GM10248 (cell line): ENCODE measurements around the gene PXDN.

Experiments
- CTCF ChIA-PET: fragments of 300-600 bp; sonication (Branson Sonifier 250); formaldehyde crosslinking; extraction: SDS; loops from one replicate; lab custom pipeline; 2021; ENCODE audit warnings: antibody characterized with exemption; lab: Yijun Ruan, JAX
- POLR2A ChIA-PET: fragments of 350-650 bp; sonication (Branson Sonifier 250); formaldehyde crosslinking; extraction: SDS; loops from one replicate; lab custom pipeline; 2020; ENCODE audit warnings: antibody characterized with exemption; lab: Yijun Ruan, JAX
- DNase-seq: peaks from one replicate; pipeline ENCODE4 v3.0.0; 2012; ENCODE audit errors: extremely low spot score
- TF ChIP-seq, protein P1 (sequence below): IDR thresholded peaks from 2 replicates; pipeline ENCODE4 v1.5.1; 2012; ENCODE audit warnings: mild to moderate bottlenecking, low read depth; ENCODE audit errors: extremely low read depth, missing control alignments, control extremely low read depth

The PXDN gene

GRCh38 chr2:1613731-1614354 lies 130.5 kb downstream of the PXDN start:
- no peak for DNase-seq
- CTCF ChIA-PET, result no interaction called here
- POLR2A ChIA-PET, result no interaction called here
- TF ChIP-seq, protein P1, sequence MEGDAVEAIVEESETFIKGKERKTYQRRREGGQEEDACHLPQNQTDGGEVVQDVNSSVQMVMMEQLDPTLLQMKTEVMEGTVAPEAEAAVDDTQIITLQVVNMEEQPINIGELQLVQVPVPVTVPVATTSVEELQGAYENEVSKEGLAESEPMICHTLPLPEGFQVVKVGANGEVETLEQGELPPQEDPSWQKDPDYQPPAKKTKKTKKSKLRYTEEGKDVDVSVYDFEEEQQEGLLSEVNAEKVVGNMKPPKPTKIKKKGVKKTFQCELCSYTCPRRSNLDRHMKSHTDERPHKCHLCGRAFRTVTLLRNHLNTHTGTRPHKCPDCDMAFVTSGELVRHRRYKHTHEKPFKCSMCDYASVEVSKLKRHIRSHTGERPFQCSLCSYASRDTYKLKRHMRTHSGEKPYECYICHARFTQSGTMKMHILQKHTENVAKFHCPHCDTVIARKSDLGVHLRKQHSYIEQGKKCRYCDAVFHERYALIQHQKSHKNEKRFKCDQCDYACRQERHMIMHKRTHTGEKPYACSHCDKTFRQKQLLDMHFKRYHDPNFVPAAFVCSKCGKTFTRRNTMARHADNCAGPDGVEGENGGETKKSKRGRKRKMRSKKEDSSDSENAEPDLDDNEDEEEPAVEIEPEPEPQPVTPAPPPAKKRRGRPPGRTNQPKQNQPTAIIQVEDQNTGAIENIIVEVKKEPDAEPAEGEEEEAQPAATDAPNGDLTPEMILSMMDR, result no peak

- TF ChIP-seq, protein P1, result no peak
- DNase-seq, result no peak
- ChIA-PET CTCF (no interaction called here), POLR2A (no interaction called here)
Observed at GRCh38 chr2:1613078-1613445, 131.3 kb downstream of the PXDN start.

- CTCF ChIA-PET, result no interaction called here
- no peak for DNase-seq
- POLR2A ChIA-PET, result no interaction called here
- TF ChIP-seq, protein P1, result no peak
Observed at GRCh38 chr2:1612391-1613077, 131.8 kb downstream of the PXDN start.

DNA sequence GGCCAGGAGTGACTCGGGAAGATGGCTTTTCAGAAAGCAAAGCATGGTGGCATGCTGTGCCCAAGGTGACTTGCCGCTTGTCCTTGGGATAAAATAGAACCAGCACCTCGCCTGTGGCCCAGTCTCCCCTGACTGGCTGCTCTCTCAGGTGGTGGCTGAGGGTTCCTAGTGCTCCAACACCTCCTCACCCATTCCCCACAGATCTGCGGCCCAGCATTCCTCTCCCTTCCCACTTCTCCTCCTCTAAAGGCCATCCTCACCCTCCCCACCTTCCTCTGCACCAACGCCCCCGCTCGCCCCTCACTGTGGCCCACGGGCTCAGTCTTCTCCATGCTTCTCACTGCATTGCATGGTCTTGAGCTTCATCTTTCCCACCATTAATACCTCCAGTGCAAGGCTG lies 132.4 kb downstream of the PXDN start:
- DNase-seq, result no peak
- POLR2A ChIA-PET, result no interaction called here
- CTCF ChIA-PET, result no interaction called here
- TF ChIP-seq, protein P1, result no peak

- no peak for DNase-seq
- POLR2A ChIA-PET, result no interaction called here
- TF ChIP-seq, protein P1, result no peak
- CTCF ChIA-PET, result no interaction called here
Observed at GRCh38 chr2:1610096-1610485, 134.2 kb downstream of the PXDN start.

DNA sequence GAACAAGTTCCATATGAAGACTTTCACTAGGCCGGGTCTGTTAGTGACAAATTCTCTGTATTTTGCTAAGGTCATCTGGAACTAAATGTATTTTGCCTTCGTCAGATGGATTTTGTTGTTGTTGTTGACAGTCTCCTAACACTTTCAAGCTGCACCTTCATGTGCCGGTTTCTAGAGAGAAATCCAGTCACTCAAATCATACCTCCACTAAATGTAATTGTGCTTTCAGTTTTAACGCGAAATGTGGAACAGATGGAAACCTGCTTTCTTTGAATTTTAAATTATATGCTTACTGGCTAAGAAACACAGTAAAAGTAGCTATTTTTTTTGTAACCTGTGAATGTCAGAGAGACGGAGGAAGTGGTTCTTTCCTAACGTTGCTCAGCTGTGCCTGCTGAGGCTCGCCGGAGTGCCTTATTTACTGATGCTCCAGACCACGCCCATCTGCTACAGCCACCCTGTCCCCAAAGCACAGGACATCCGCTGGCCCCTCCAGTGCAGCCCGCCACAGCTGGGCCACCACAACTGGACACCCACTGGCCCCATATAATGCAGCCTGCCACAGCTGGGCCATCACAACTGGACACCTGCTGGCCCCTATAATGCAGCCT lies 134.7 kb downstream of the PXDN start:
- ChIA-PET POLR2A (no interaction called here), CTCF (no interaction called here)
- TF ChIP-seq, protein P1, result no peak
- no peak for DNase-seq
